Femur (tissue), 1 donor: Measurements from ENCODE around the gene COX7C.
A peak's percentile ranks its signal among the peaks of the same experiment; 100 is the strongest.
"Not testable (repeated sequence)": the region's sequence is repeated elsewhere in the genome, so short reads cannot be mapped to it uniquely, and the experiment has no call there.

Source experiments
- DNase-seq: peaks from one replicate; pipeline ENCODE4 v3.0.0-alpha.2; 2017

COX7C gene, protein sequence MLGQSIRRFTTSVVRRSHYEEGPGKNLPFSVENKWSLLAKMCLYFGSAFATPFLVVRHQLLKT

DNA sequence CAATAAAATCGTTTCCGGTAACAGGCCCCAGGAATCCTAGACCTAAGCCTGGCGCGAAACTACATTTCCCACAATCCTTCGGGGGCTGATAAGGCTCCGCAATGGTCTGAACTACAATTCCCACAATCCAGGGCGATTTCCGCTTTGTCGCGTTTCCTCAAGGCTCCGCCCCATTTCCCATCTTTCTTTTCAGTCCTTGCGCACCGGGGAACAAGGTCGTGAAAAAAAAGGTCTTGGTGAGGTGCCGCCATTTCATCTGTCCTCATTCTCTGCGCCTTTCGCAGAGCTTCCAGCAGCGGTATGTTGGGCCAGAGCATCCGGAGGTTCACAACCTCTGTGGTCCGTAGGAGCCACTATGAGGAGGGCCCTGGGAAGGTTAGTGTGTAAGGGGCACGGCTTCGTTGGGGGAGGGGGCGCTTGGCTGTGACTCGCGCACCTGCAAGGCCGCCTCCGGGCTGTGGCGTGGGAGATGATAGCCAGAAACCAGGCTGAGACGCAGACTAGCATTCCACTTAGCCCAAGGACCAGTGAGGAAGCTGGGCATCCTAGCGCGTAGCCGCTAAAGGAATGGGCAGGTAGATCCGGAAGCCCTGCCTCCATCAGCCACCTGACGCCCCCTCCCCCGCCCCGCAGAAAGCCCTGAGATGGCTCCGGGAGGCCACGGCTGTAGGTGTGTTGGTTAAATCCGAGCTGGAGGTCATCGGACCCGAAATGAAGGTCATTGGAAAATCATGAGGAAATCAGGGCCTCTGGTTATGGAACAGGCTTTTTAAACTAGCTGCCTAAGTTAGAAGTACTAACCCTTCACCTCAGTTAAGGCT is at the start of gene COX7C:
Gene COX7C (plus strand): TSS at position 186 of the 821 bp plus-strand sequence. CDS start 115 bp downstream, at position 301.
- peak; percentile 96 for DNase-seq

- DNase-seq = not testable (repeated sequence)
These were observed 48.0 kb upstream of the COX7C start for GRCh38 chr5:86569522-86570426.

- DNase-seq = no peak
These were observed 47.2 kb upstream of the COX7C start for GRCh38 chr5:86570427-86571083.

- not testable (repeated sequence) for DNase-seq
These were observed 46.6 kb upstream of the COX7C start for GRCh38 chr5:86571109-86571508.

- DNase-seq = no peak
These were observed 44.8 kb upstream of the COX7C start for GRCh38 chr5:86572825-86573517.

DNA sequence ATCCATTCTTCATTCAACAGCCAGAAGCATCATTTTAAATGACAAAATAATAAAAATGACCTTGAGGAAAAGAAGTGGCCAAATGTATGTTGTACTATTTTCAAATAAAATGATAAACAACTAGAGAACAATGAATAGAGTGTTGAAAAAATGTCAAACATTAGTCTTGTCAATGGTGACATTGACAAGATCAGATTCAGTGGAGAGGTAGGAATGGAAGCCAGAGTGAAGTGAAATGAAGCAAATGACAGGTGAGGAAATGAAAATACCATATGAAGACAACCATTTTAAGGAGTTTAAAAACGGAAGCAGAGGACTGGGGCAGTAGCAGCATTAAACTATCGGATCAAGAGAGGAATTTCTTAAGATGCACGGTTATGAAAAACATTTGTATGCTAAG is 38.2 kb upstream of the COX7C start:
- no peak for DNase-seq

GRCh38 chr5:86596476-86596875 is 21.3 kb upstream of the COX7C start:
- DNase-seq = no peak

DNA sequence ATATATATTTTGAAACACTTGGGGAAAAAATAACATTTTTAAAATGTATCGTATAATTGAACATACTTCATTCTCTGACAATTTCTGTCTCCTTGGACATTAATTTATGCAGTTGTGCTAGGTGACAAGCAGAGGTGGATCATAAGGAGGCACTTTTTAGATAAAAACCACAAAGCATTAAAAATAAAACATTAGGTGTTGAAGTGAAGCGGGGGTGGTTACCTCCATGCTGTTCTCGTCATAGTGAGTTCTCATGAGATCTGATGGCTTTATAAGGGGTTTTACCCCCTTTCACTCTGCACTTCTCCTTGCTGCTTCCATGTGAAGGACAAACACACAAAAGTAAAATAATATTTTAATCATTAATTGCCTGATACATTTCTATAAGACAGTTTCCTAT is 11.9 kb upstream of the COX7C start:
- DNase-seq = no peak

GRCh38 chr5:86613455-86613854 is 4.3 kb upstream of the COX7C start:
- DNase-seq = no peak

DNA sequence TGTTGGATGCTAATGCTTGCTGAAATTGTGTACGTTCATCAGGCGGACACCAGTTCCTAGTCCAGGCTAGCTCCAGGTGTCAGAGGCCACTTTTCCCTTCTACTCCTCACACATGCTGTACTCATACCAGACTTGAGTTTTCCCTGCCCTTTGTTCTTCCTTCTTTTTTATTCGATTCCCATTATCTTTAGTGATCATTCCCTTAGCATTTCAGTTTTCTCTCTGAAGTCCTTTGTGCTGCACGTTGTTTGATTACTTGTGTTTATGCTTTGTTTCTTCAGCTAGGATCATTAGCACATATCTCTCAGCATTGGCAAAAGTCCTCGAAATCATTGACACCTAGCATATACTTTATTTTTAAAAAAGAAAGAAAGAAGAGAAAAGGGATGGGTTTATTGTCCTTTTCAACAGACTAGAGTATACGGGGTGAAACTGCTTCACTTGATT is 409 bp upstream of the COX7C start:
- no peak for DNase-seq

DNA sequence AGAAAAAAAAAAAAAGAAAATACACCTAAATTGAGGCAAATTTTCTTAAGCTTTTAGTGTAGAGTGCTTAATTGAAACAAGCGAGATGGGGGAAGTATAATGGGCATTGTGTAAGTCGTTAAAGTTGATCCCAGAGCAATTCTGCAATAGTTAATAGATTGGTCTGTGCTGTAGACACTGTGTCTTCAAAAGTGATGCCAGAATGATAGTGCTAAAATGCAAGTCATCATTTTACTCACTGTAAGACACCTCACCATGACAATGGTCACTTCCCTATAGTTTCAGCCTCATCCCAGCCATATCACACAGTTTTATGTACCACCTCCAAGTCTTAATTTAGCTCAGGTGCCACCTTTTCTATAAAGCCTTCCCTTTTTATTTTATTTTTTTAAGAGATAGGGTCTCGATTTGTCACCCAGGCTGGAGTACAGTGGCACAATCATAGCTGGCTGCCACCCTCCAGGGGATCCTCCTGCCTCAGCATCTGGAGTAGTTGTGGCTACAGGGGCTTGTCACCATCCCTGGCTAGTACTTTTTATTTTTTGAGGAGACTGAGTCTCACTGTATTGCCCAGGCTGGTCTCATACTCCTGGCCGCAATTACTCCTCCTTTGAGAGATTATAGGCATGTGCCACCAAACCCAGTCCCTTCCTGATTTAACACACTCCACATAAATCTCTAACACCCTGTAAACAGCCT is 6.2 kb downstream of the COX7C start:
- no peak for DNase-seq

- no peak for DNase-seq
These were observed 7.4 kb downstream of the COX7C start for GRCh38 chr5:86625148-86625547.

DNA sequence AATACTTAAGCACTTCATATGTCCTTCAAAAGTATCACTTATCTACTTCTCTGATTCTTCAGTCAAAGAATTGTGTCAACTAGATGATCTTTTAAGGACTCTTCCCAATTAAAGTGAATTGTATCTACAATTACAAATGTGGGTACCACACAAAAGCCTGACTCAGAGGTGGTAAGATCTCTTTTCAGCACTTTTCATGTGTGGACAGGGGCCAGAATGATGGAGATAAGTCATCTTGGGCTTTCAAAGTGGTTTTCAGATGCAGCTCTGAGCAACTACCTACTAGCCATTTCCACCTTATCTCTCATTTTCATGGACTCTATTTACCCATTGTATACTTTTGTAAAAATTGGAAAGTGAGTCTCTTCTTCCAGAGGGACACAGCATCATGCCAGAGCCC is 8.4 kb downstream of the COX7C start:
- no peak for DNase-seq

GRCh38 chr5:86631165-86631564 is 13.4 kb downstream of the COX7C start:
- DNase-seq = no peak

GRCh38 chr5:86640998-86641397 is 23.3 kb downstream of the COX7C start:
- no peak for DNase-seq

DNA sequence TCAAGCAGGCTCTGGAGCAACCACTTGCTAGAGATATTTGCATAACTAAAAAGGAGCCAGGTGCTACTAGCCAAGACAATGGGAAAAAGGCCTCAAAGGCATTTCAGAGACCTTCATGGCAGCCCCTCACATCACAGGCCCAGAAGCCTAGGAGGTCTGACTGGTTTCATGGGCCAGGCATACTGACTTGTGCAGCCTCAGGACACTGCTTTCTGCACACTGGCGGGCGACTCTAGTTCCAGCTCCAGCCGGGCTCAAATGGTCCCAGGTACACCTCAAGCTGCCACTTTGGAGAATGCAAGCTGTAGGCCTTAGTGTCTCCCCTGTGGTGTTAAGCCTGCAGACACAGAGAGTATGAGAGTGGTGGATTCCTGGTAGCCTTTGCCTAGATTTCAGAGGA is 27.1 kb downstream of the COX7C start:
- no peak for DNase-seq

GRCh38 chr5:86645885-86646284 is 28.1 kb downstream of the COX7C start:
- DNase-seq = no peak

- no peak for DNase-seq
These were observed 28.9 kb downstream of the COX7C start for GRCh38 chr5:86646671-86647070.

DNA sequence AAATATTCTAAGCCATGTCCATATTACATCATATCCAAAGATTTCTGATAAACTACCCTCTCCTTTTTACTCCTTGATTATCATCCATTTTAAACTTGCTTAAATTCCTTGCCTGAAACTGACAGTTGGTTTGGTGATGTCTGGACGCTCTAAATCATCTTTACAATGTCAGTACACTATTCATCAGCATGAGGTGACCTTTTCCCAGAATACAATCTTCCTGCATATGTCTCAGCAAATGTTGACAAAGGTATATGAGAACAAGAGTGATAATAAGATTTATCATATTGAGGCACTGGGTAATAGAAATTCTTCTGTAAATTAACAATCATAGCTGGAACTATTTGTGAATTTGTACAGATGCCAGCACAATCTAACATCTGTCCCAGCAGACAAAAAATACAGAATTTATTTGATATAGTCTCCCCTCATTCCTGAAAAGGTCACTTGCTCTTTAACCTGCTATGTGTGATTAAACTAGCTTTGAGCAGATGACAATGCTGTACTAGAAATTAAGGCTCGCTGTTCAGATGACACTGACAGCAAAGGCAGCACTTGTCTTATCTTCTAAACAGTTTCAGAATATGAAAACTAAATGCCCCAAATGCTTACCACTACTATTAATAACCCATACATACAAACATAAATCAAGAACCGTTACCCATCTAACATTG is 32.2 kb downstream of the COX7C start:
- DNase-seq = no peak

- DNase-seq = not testable (repeated sequence)
These were observed 43.0 kb downstream of the COX7C start for GRCh38 chr5:86660771-86661170.

DNA sequence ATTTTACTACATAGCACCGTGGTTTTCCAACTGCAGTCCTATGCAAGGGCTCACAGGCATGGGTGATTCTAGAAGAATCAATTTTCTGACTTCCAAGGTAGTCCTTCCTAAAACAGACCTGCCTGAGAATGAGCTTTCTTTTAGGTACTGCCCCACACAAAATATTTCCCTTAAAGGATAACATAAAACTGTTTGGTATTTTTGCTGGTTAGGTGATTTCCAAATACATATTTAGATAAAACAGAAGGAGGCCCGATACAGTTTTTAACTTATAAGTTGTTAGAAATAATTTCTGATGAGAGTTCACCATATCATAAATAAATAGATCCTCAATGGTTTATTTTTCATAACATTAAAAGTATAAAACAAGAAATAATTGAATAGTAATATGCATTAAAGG is 46.4 kb downstream of the COX7C start:
- no peak for DNase-seq
